AG09309 (cell line): Measurements from ENCODE around the gene CRYBA2.
A peak's percentile ranks its signal among the peaks of the same experiment; 100 is the strongest.

Source experiments
- DNase-seq: peaks from one replicate; pipeline ENCODE4 v3.0.0-alpha.2; 2010; ENCODE audit warnings: low read depth
- H3K4me3 ChIP-seq: 2 replicates; pipeline ENCODE4 v1.5.1; 2011; ENCODE audit warnings: mild to moderate bottlenecking, low read depth, low read length, moderate library complexity; ENCODE audit not compliant: control insufficient read depth
- CTCF ChIP-seq: IDR thresholded peaks from 2 replicates; pipeline ENCODE4 v1.5.1; 2011; ENCODE audit warnings: mild to moderate bottlenecking, low read depth, low read length, inconsistent platforms; ENCODE audit not compliant: insufficient read depth, control insufficient read depth; ENCODE audit errors: missing control alignments

The CRYBA2 gene

GRCh38 chr2:219018726-219019125, 25.5 kb upstream of the CRYBA2 start:
- no peak for TF ChIP-seq CTCF
- DNase-seq, result no peak
- no peak overlapping the region for H3K4me3 ChIP-seq

GRCh38 chr2:219018286-219018685, 25.1 kb upstream of the CRYBA2 start:
- no peak for TF ChIP-seq CTCF
- no peak for DNase-seq
- H3K4me3 ChIP-seq, result no peak overlapping the region

GRCh38 chr2:219017201-219017931, 24.1 kb upstream of the CRYBA2 start:
- no peak for TF ChIP-seq CTCF
- no peak overlapping the region for H3K4me3 ChIP-seq
- no peak for DNase-seq

GRCh38 chr2:219016721-219017120, 23.5 kb upstream of the CRYBA2 start:
- no peak for DNase-seq
- H3K4me3 ChIP-seq, result no peak overlapping the region
- TF ChIP-seq CTCF, result no peak

- no peak for DNase-seq
- no peak overlapping the region for H3K4me3 ChIP-seq
- no peak for TF ChIP-seq CTCF
These were observed 17.7 kb upstream of the CRYBA2 start for GRCh38 chr2:219010873-219011272.

GRCh38 chr2:219010162-219010756, 17.0 kb upstream of the CRYBA2 start:
- H3K4me3 ChIP-seq, result no peak overlapping the region
- no peak for DNase-seq
- TF ChIP-seq CTCF, result peak; percentile 10
